HL-60/S4 treated with retinoic acid at 250 ng/mL for 4 days and 3 days (cell line): ENCODE measurements around the gene EIF2A.

ENCODE experiments used
- in situ Hi-C: fragments of 300-500 bp; cut with MboI; formaldehyde crosslinking; loops from 2 replicates; pipeline ENCODE4 v1.7.0; 2022; ENCODE audit warnings: low sequenced_read_pairs

The EIF2A gene

GRCh38 chr3:150627557-150627956, 81.0 kb downstream of the EIF2A start:
- in situ Hi-C loops, result no loop called here

- in situ Hi-C loops, result no loop called here
Measured at GRCh38 chr3:150631515-150632221, 85.1 kb downstream of the EIF2A start.

- in situ Hi-C loops, result no loop called here
Measured at GRCh38 chr3:150635076-150635475, 88.5 kb downstream of the EIF2A start.

- in situ Hi-C loops, result no loop called here
Measured at GRCh38 chr3:150635526-150635925, 88.9 kb downstream of the EIF2A start.
